Neural progenitor cell (in vitro differentiated cells): Measurements from ENCODE around the gene SETDB2. TPM values are rescaled to one million over a fixed set of nuclear protein-coding genes. Genes with fewer than 3 reads are reported as not detected.

Experiments used
- DNase-seq: peaks from one replicate; pipeline ENCODE4 v3.0.0-alpha.2; 2016; ENCODE audit warnings: low spot score
- H2AFZ ChIP-seq: fragments of 200-600 bp; sonication (generic); replicated peaks from 2 replicates; pipeline ENCODE4 v1.6.1; 2016; ENCODE audit warnings: antibody characterized with exemption
- H3F3A ChIP-seq: fragments of 200-600 bp; sonication (generic); 2 replicates; pipeline ENCODE4 v1.6.1; 2016; ENCODE audit warnings: antibody characterized with exemption, low read depth
- H3K27ac ChIP-seq: fragments of 200-600 bp; sonication (generic); 2 replicates; pipeline ENCODE4 v1.5.1; 2016; ENCODE audit warnings: mild to moderate bottlenecking
- H3K27me3 ChIP-seq: fragments of 200-600 bp; sonication (generic); 2 replicates; pipeline ENCODE4 v1.6.1; 2016; ENCODE audit warnings: mild to moderate bottlenecking, moderate library complexity
- H3K36me3 ChIP-seq: fragments of 200-600 bp; sonication (generic); 2 replicates; pipeline ENCODE4 v1.5.1; 2016
- H3K4me1 ChIP-seq: fragments of 200-600 bp; sonication (generic); 2 replicates; pipeline ENCODE4 v1.6.1; 2016; ENCODE audit warnings: mixed run types
- H3K4me2 ChIP-seq: fragments of 200-600 bp; sonication (generic); 2 replicates; pipeline ENCODE4 v1.6.1; 2016
- H3K4me3 ChIP-seq: fragments of 200-600 bp; sonication (generic); 2 replicates; pipeline ENCODE4 v1.5.1; 2016
- H3K79me2 ChIP-seq: fragments of 200-600 bp; sonication (generic); 2 replicates; pipeline ENCODE4 v1.6.1; 2016; ENCODE audit warnings: low read depth
- H3K9ac ChIP-seq: fragments of 200-600 bp; sonication (generic); 2 replicates; pipeline ENCODE4 v1.6.1; 2016
- H3K9me3 ChIP-seq: fragments of 200-600 bp; sonication (generic); 2 replicates; pipeline ENCODE4 v1.5.1; 2016; ENCODE audit warnings: low read depth
- H4K20me1 ChIP-seq: fragments of 200-600 bp; sonication (generic); 2 replicates; pipeline ENCODE4 v1.6.1; 2016; ENCODE audit warnings: low read depth
- H3K27ac Mint-ChIP-seq: 3 replicates; pipeline ENCODE4 v1.8.0; 2021; ENCODE audit warnings: mixed read lengths
- H3K27me3 Mint-ChIP-seq: 2 replicates; pipeline ENCODE4 v1.8.0; 2022; ENCODE audit warnings: low read depth, mild to moderate bottlenecking, inconsistent platforms, moderate library complexity, mixed read lengths; ENCODE audit not compliant: insufficient read depth
- H3K36me3 Mint-ChIP-seq: 3 replicates; pipeline ENCODE4 v1.8.0; 2021; ENCODE audit warnings: mixed read lengths
- H3K4me1 Mint-ChIP-seq: 3 replicates; pipeline ENCODE4 v1.8.0; 2021; ENCODE audit warnings: mixed read lengths
- H3K4me3 Mint-ChIP-seq: 3 replicates; pipeline ENCODE4 v1.8.0; 2021; ENCODE audit warnings: mild to moderate bottlenecking, moderate library complexity, mixed read lengths
- H3K9me3 Mint-ChIP-seq: 3 replicates; pipeline ENCODE4 v1.8.0; 2020; ENCODE audit warnings: mixed read lengths
- EZH2 ChIP-seq: fragments of 200-600 bp; sonication (generic); IDR thresholded peaks from 2 replicates; pipeline ENCODE4 v1.6.1; 2017; ENCODE audit warnings: antibody characterized with exemption, mild to moderate bottlenecking, moderate library complexity
- EZH2phosphoT487 ChIP-seq: fragments of 200-600 bp; sonication (generic); IDR thresholded peaks from 2 replicates; pipeline ENCODE4 v1.6.1; 2017; ENCODE audit warnings: antibody characterized with exemption
- total RNA-seq: library from RNA; depleted of rRNA; stranded (reverse); fragments of >200 nt; gene quantifications from 2 replicates; pipeline ENCODE4 v1.2.3, GENCODE V29; 2015; ENCODE audit warnings: low replicate concordance
- TF ChIP-seq, protein P1 (sequence below): fragments of 200-600 bp; sonication (generic); IDR thresholded peaks from 2 replicates; pipeline ENCODE4 v1.5.1; 2017; ENCODE audit warnings: antibody characterized with exemption, mild to moderate bottlenecking

SETDB2 gene
- total RNA-seq, 1 donor from 2014 or later: 9.5 TPM

DNA sequence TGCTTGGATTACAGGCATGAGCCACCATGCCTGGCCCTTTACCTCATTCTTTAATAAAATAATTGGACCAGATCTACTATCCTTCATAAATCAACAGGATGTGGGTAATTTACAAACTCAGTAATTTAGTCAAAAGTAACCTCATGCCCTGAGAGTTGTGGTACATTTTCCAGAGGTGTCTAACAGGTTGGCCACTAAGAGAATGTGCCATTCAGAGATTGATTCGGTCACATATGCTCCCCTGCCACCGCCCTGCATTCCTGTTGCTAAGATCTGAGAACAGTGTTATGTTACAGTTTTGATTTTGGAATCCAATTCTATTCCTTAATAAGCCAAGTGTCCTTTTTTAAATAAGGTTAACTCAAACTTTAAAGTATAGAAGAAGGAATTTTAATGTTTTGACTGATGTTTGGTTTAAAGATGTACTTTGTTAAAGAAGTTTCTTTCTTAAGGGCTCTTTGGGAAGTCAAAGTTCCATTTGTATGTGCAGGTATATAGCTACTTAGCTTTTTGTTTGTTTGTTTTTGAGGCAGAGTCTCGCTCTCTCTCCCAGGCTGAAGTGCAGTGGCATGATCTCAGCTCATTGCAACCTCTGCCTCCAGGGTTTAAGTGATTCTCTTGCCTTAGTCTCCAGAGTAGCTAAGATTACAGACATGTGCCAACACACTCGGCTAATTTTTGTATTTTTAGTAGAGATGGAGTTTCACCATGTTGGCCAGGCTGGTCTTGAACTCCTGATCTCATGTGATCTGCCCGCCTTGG is 80.8 kb downstream of the SETDB2 start:
- Histone ChIP-seq H3K27ac (no peak overlapping the region), H3K27me3 (no peaks in the 10 kb centered on the region), H3F3A (no peaks in the 10 kb centered on the region), H3K4me2 (no peak overlapping the region), H2AFZ (no peak overlapping the region), H3K4me3 (no peak overlapping the region), H3K9me3 (no peaks in the 10 kb centered on the region), H4K20me1 (no peaks in the 10 kb centered on the region), H3K36me3 (no peaks in the 10 kb centered on the region), H3K79me2 (no peaks in the 10 kb centered on the region), H3K4me1 (no peaks in the 10 kb centered on the region), H3K9ac (no peak overlapping the region)
- Mint-ChIP-seq H3K9me3 (no peaks in the 10 kb centered on the region), H3K4me1 (no peaks in the 10 kb centered on the region), H3K27ac (no peak overlapping the region), H3K27me3 (no peaks in the 10 kb centered on the region), H3K4me3 (no peak overlapping the region), H3K36me3 (peaks cover 1% of the 10 kb centered on the region)
- TF ChIP-seq, protein P1, sequence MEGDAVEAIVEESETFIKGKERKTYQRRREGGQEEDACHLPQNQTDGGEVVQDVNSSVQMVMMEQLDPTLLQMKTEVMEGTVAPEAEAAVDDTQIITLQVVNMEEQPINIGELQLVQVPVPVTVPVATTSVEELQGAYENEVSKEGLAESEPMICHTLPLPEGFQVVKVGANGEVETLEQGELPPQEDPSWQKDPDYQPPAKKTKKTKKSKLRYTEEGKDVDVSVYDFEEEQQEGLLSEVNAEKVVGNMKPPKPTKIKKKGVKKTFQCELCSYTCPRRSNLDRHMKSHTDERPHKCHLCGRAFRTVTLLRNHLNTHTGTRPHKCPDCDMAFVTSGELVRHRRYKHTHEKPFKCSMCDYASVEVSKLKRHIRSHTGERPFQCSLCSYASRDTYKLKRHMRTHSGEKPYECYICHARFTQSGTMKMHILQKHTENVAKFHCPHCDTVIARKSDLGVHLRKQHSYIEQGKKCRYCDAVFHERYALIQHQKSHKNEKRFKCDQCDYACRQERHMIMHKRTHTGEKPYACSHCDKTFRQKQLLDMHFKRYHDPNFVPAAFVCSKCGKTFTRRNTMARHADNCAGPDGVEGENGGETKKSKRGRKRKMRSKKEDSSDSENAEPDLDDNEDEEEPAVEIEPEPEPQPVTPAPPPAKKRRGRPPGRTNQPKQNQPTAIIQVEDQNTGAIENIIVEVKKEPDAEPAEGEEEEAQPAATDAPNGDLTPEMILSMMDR: no peak
- TF ChIP-seq EZH2phosphoT487 (no peak), EZH2 (no peak)
- DNase-seq: no peak

DNA sequence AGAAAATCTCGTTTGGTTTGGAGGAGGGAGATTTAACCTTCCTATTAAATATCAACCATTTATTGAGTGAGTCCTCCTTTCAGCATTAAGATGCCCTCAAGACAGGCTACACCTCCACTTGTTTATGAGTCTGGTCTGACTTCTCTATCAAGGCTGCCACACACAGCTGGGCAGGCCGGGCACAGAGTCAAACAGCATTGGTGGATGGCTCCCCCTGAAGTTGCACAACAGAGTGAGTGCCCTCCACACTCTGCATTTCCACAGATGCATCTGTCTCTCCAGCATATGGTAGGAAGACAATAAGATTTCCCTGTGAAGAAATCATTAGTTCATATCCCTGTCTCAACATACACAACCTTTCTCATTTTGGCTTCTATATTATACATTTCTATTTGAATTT is 83.0 kb downstream of the SETDB2 start:
- no peaks in the 10 kb centered on the region for H3K79me2 ChIP-seq
- no peaks in the 10 kb centered on the region for H3K27me3 ChIP-seq
- H3K4me1 Mint-ChIP-seq: peaks cover 7% of the 10 kb centered on the region
- no peaks in the 10 kb centered on the region for H3K9me3 Mint-ChIP-seq
- no peak for DNase-seq
- no peaks in the 10 kb centered on the region for H3K27me3 Mint-ChIP-seq
- no peak overlapping the region for H3K27ac Mint-ChIP-seq
- no peak overlapping the region for H3K4me2 ChIP-seq
- no peaks in the 10 kb centered on the region for H3K9me3 ChIP-seq
- H3K27ac ChIP-seq: no peak overlapping the region
- no peak overlapping the region for H2AFZ ChIP-seq
- no peak overlapping the region for H3K9ac ChIP-seq
- H3K4me1 ChIP-seq: no peaks in the 10 kb centered on the region
- TF ChIP-seq, protein P1: no peak
- TF ChIP-seq EZH2: no peak
- TF ChIP-seq EZH2phosphoT487: no peak
- H3K36me3 ChIP-seq: no peaks in the 10 kb centered on the region
- H3K4me3 Mint-ChIP-seq: no peak overlapping the region
- peaks cover 13% of the 10 kb centered on the region for H3K36me3 Mint-ChIP-seq
- H3K4me3 ChIP-seq: no peak overlapping the region
- no peaks in the 10 kb centered on the region for H4K20me1 ChIP-seq
- H3F3A ChIP-seq: no peaks in the 10 kb centered on the region

DNA sequence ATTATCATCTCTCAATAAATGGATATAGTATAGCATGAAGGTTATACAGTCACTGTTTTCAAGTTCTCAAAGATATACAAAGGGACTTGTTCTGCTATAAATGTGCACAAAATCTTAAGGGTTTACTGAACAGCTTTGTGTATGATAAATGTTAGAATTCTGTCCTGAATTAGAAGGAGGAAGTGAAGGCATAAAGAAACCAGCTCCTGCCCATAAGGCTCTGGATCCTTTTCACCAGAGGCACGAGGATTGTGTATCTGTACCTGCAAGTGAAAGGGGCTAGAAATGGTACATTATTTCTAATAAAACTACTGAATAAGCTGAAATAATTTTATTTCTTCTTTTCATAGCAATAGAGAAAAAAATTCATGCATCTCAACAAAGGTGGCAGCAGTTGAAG is 84.1 kb downstream of the SETDB2 start:
- no peaks in the 10 kb centered on the region for H3K27me3 ChIP-seq
- H2AFZ ChIP-seq: no peak overlapping the region
- DNase-seq: no peak
- no peaks in the 10 kb centered on the region for H3F3A ChIP-seq
- no peaks in the 10 kb centered on the region for H3K36me3 ChIP-seq
- no peak overlapping the region for H3K4me3 ChIP-seq
- TF ChIP-seq, protein P1: no peak
- no peak for TF ChIP-seq EZH2
- TF ChIP-seq EZH2phosphoT487: no peak
- H3K9ac ChIP-seq: peak overlapping the region; percentile 0
- Mint-ChIP-seq H3K27me3 (no peaks in the 10 kb centered on the region), H3K27ac (no peak overlapping the region), H3K4me1 (peaks cover 7% of the 10 kb centered on the region), H3K4me3 (no peak overlapping the region), H3K36me3 (peaks cover 20% of the 10 kb centered on the region), H3K9me3 (no peaks in the 10 kb centered on the region)
- no peaks in the 10 kb centered on the region for H4K20me1 ChIP-seq
- no peaks in the 10 kb centered on the region for H3K4me1 ChIP-seq
- H3K27ac ChIP-seq: no peak overlapping the region
- H3K9me3 ChIP-seq: no peaks in the 10 kb centered on the region
- H3K79me2 ChIP-seq: no peaks in the 10 kb centered on the region
- no peak overlapping the region for H3K4me2 ChIP-seq
